ENCODE data around the gene DAB1. TPM values are rescaled to one million over a fixed set of nuclear protein-coding genes. Genes with fewer than 3 reads are reported as not detected.

Gene DAB1
- total and polyA plus RNA-seq, 8 donors = 0.04 to 1.4 (median 0.39) TPM

- Histone ChIP-seq H3K4me3 (no peak overlapping the region), H3K36me3 (no peaks in the 10 kb centered on the region), H3K4me1 (no peaks in the 10 kb centered on the region), H3K27me3 (no peaks in the 10 kb centered on the region), H3K27ac (no peak overlapping the region), H3K9me3 (no peaks in the 10 kb centered on the region)
- DNase-seq = no peak
- WGBS, 2 donors = 58 to 59% methylated on average over 3 of the region's 3 CpGs
- FAIRE-seq = no peak
- intact Hi-C loops (cut with DNase I) = no loop called here
- no peak for TF ChIP-seq CTCF (IDR thresholded peaks at IDR 0.05)
- ATAC-seq = peak in 3 of 4 donors; percentile 27 to 70 (median 60)
Measured at GRCh38 chr1:57279909-57280666, 143.8 kb downstream of the DAB1 start.

GRCh38 chr1:57278558-57278957 is 145.3 kb downstream of the DAB1 start:
- Histone ChIP-seq H3K36me3 (no peaks in the 10 kb centered on the region), H3K4me1 (no peaks in the 10 kb centered on the region), H3K4me3 (no peak overlapping the region), H3K9me3 (no peaks in the 10 kb centered on the region), H3K27me3 (no peaks in the 10 kb centered on the region), H3K27ac (no peak overlapping the region)
- intact Hi-C loops (cut with DNase I) = no loop called here
- ATAC-seq (no peak), FAIRE-seq (no peak), DNase-seq (no peak)
- WGBS, 2 donors = 68 to 75% methylated on average over 3 of the region's 3 CpGs
- TF ChIP-seq CTCF (IDR thresholded peaks at IDR 0.05) = no peak

GRCh38 chr1:57277681-57278080 is 146.2 kb downstream of the DAB1 start:
- Histone ChIP-seq H3K27ac (no peak overlapping the region), H3K4me1 (no peaks in the 10 kb centered on the region), H3K36me3 (no peaks in the 10 kb centered on the region), H3K4me3 (no peak overlapping the region), H3K27me3 (no peaks in the 10 kb centered on the region), H3K9me3 (no peaks in the 10 kb centered on the region)
- whole genome bisulfite sequencing, 2 donors = 72 to 81% methylated on average over 2 of the region's 2 CpGs
- FAIRE-seq = no peak
- no peak for TF ChIP-seq CTCF (IDR thresholded peaks at IDR 0.05)
- intact Hi-C loops (cut with DNase I) = no loop called here
- DNase-seq = no peak
- no peak for ATAC-seq

GRCh38 chr1:57276918-57277317 is 146.9 kb downstream of the DAB1 start:
- Histone ChIP-seq H3K27me3 (no peaks in the 10 kb centered on the region), H3K9me3 (no peaks in the 10 kb centered on the region), H3K4me1 (no peaks in the 10 kb centered on the region), H3K4me3 (no peak overlapping the region), H3K27ac (no peak overlapping the region), H3K36me3 (no peaks in the 10 kb centered on the region)
- no peak for TF ChIP-seq CTCF (IDR thresholded peaks at IDR 0.05)
- no peak for FAIRE-seq
- WGBS, 2 donors = 56 to 67% methylated on average over 5 of the region's 5 CpGs
- DNase-seq = no peak
- ATAC-seq = no peak
- intact Hi-C loops (cut with DNase I) = no loop called here

GRCh38 chr1:57272601-57273000 is 151.3 kb downstream of the DAB1 start:
- no peaks in the 10 kb centered on the region for H3K4me1 ChIP-seq
- DNase-seq = no peak
- H3K27me3 ChIP-seq = no peaks in the 10 kb centered on the region
- no peak for FAIRE-seq
- no peak for TF ChIP-seq CTCF (IDR thresholded peaks at IDR 0.05)
- intact Hi-C loops (cut with DNase I) = no loop called here
- no peak for ATAC-seq
- no peaks in the 10 kb centered on the region for H3K36me3 ChIP-seq
- 62 to 80% methylated on average over 2 of the region's 2 CpGs for WGBS, 2 donors
- no peak overlapping the region for H3K4me3 ChIP-seq
- no peaks in the 10 kb centered on the region for H3K9me3 ChIP-seq
- H3K27ac ChIP-seq = no peak overlapping the region

Measured in pancreas (tissue), 10 donors.